BE2C (cell line): ENCODE data around the gene NUP210.
"Not testable (repeated sequence)": the region's sequence is repeated elsewhere in the genome, so short reads cannot be mapped to it uniquely, and the experiment has no call there.

ENCODE experiments used
- DNase-seq: peaks from one replicate; pipeline ENCODE4 v3.0.0-alpha.2; 2020
- H3K27me3 ChIP-seq: fragments of 250-450 bp; sonication (Bioruptor Pico); 2 replicates; pipeline ENCODE4 v1.5.1; 2020; ENCODE audit warnings: mild to moderate bottlenecking
- H3K36me3 ChIP-seq: fragments of 250-450 bp; sonication (Bioruptor Pico); 2 replicates; pipeline ENCODE4 v1.5.1; 2020; ENCODE audit warnings: mild to moderate bottlenecking
- H3K4me1 ChIP-seq: fragments of 250-450 bp; sonication (Bioruptor Pico); 2 replicates; pipeline ENCODE4 v1.5.1; 2020
- H3K4me3 ChIP-seq: 2 replicates; pipeline ENCODE4 v1.5.1; 2011; ENCODE audit warnings: low read depth, low read length
- H3K9me3 ChIP-seq: fragments of 250-450 bp; sonication (Bioruptor Pico); 2 replicates; pipeline ENCODE4 v1.5.1; 2020
- TF ChIP-seq, protein P1 (sequence below): IDR thresholded peaks from 2 replicates; pipeline ENCODE4 v1.5.1; 2012; ENCODE audit warnings: mild to moderate bottlenecking, low read depth, low read length

Gene NUP210

DNA sequence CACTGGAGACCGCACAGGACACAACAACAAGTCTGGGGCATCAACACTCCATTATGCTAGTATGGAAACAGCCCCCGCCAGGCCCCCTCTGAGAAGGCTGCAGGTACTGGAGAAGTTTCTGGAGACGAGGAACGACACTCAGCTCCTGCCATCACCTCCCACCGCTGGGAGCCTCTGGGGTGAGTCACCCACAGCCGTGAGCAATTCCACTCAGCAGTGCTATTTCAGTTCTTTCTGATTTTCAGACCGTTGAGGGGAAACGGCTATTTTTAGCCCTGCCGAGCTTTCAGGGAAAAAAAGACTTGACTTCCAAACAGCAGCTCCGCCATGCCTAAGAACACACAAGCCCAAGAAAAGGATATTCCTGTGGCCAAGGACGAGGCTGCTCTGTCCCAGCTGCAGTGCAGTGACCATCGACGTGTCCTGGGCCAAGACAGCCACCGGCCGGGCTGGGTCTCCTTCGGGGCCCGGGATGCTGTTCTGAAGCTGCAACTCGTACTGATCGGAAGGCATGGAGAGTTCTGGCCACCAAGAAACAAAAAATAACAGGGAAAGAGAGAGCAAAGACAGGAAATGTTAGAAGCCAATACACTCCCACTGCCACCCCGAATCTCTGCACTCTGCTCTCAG lies 40.8 kb downstream of the NUP210 start:
- Histone ChIP-seq H3K4me1 (no peaks in the 10 kb centered on the region), H3K36me3 (no peaks in the 10 kb centered on the region), H3K27me3 (no peaks in the 10 kb centered on the region), H3K9me3 (no peaks in the 10 kb centered on the region), H3K4me3 (no peak overlapping the region)
- TF ChIP-seq, protein P1, sequence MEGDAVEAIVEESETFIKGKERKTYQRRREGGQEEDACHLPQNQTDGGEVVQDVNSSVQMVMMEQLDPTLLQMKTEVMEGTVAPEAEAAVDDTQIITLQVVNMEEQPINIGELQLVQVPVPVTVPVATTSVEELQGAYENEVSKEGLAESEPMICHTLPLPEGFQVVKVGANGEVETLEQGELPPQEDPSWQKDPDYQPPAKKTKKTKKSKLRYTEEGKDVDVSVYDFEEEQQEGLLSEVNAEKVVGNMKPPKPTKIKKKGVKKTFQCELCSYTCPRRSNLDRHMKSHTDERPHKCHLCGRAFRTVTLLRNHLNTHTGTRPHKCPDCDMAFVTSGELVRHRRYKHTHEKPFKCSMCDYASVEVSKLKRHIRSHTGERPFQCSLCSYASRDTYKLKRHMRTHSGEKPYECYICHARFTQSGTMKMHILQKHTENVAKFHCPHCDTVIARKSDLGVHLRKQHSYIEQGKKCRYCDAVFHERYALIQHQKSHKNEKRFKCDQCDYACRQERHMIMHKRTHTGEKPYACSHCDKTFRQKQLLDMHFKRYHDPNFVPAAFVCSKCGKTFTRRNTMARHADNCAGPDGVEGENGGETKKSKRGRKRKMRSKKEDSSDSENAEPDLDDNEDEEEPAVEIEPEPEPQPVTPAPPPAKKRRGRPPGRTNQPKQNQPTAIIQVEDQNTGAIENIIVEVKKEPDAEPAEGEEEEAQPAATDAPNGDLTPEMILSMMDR = no peak
- no peak for DNase-seq

DNA sequence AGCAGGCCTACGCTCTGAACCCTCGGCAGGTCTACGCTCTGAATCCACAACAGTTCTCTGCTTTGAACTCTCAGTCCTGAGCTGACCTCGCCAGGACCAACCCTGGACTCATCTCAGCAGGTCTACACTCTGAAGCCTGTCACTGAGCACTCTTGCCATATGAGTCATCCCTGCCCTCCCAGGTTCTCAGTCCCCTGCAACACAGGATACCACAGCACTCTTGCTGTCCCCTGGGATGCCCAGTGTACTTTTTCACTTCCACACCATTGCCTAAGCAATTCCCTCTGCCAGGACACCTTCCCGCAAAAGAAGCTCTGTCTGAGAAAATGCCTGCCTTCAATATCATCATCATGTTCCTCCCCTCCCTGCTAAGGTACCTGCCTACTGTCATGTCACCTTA lies 42.0 kb downstream of the NUP210 start:
- Histone ChIP-seq H3K27me3 (no peaks in the 10 kb centered on the region), H3K4me3 (no peak overlapping the region), H3K36me3 (no peaks in the 10 kb centered on the region), H3K4me1 (no peaks in the 10 kb centered on the region), H3K9me3 (no peaks in the 10 kb centered on the region)
- TF ChIP-seq, protein P1 = no peak
- no peak for DNase-seq

DNA sequence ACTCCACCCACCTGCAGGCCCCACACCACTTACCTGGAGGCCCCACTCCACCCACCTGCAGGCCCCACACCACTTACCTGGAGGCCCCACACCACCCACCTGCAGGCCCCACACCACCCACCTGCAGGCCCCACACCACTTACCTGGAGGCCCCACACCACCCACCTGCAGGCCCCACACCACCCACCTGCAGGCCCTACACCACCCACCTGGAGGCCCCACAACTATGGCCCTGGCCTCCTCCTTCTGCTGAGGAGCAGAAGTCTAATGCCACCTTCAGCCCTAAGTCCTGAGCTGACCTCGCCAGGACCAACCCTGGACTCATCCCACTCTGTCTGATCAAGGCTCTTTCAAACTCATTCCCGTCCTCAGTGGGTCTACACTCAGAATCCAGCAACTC lies 42.4 kb downstream of the NUP210 start:
- not testable (repeated sequence) for H3K4me1 ChIP-seq, H3K27me3 ChIP-seq, H3K36me3 ChIP-seq, H3K4me3 ChIP-seq, H3K9me3 ChIP-seq, DNase-seq

DNA sequence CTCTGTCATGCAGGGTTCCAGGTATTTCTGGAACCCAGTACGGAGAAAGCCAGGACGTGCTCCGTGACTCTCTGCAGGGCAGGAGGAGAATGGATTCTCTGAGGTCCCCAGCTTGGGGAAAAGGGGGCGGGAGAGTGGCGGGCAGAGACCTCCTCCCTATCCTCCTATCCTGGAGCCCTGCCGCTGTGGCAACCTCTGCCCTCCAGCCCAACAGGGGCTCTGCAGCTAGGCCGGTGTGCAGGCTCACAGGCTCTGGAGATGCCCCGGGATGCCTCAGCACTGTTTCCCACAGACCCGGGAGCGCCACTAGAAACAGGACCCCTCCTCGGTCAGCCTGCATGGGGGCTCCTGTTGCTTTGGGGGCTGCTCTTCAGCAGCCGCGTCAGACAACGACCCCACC lies 43.1 kb downstream of the NUP210 start:
- H3K4me1 ChIP-seq = no peaks in the 10 kb centered on the region
- DNase-seq = no peak
- no peaks in the 10 kb centered on the region for H3K9me3 ChIP-seq
- TF ChIP-seq, protein P1 = no peak
- H3K36me3 ChIP-seq = no peaks in the 10 kb centered on the region
- no peak overlapping the region for H3K4me3 ChIP-seq
- no peaks in the 10 kb centered on the region for H3K27me3 ChIP-seq

DNA sequence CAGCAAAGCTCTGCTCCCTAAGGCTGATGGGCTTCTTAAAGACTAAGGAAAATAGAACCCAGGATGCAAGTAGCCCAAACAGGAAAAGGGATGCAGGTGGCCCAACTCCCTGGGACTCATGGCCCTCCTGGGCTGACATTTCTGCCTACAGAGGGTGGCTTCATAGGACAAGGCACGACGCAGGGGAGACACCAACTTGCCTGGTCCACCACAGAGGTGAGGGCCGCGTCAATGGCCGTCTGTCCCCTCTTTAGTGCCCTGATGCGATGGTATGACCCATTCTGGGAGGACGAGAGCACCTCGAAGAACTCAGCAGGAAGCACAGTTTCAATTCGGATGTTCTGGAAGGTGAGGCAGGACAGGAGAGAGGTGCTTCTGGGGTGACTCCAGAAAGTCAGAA lies 44.0 kb downstream of the NUP210 start:
- H3K4me1 ChIP-seq = no peaks in the 10 kb centered on the region
- no peak for DNase-seq
- no peaks in the 10 kb centered on the region for H3K9me3 ChIP-seq
- no peaks in the 10 kb centered on the region for H3K36me3 ChIP-seq
- H3K4me3 ChIP-seq = no peak overlapping the region
- H3K27me3 ChIP-seq = no peaks in the 10 kb centered on the region
- TF ChIP-seq, protein P1 = no peak

DNA sequence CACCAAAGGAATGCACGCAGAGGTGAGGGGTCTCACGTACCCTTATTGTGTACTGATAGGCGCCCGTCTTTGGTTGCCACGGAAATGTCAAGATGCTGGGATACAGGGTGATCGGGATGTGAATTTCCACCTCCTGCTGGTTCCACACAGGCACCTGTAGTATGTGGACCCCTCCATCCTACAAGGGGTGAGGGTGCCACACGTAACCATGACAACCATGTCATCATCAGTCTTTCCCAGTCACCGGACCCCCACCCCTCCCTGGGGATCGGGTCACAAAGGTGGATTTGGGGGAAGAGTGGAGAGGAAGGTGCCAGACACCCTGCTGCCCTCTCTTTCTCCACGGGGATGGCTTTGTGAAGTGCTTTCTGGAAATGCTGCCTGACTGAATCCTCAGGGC lies 44.7 kb downstream of the NUP210 start:
- TF ChIP-seq, protein P1 = no peak
- no peak for DNase-seq
- H3K36me3 ChIP-seq = no peaks in the 10 kb centered on the region

DNA sequence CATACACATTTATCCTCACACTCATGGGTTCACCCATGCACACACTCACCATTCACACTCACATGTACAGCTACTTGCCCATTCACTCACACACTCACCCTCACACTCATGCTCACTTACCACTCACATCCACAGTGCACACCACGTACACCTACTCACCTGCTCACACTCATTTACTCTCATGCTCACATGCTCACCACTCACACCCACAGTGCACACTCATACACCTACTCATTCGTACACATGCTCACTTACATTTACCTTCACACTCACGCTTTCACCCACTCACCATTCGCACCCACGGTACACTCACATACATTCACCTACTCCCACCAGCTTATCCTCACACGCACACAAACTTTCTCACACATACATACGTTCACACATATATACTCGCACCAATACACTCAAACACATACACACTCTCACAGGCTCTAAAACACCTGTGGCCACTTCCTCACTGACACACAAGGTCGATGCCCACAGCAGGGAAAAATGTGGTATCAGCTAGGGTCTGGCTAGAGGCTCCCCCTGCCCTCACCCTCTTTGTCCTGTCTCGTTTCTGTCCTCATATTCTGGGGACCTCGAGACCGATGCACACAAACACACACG lies 46.0 kb downstream of the NUP210 start:
- no peaks in the 10 kb centered on the region for H3K4me1 ChIP-seq
- no peaks in the 10 kb centered on the region for H3K36me3 ChIP-seq
- TF ChIP-seq, protein P1 = no peak
- no peaks in the 10 kb centered on the region for H3K9me3 ChIP-seq
- H3K4me3 ChIP-seq = no peak overlapping the region
- H3K27me3 ChIP-seq = no peaks in the 10 kb centered on the region
- no peak for DNase-seq

More for the DNA sequence above, 44.7 kb downstream of the NUP210 start:
- no peaks in the 10 kb centered on the region for H3K27me3 ChIP-seq
- no peaks in the 10 kb centered on the region for H3K9me3 ChIP-seq
- no peak overlapping the region for H3K4me3 ChIP-seq
- H3K4me1 ChIP-seq = no peaks in the 10 kb centered on the region
